ENCODE results near the gene TMA7. TPM values are rescaled to one million over a fixed set of nuclear protein-coding genes. Genes with fewer than 3 reads are reported as not detected.

The TMA7 gene
- polyA plus RNA-seq, 1 donor from 2014 or later, result 701 TPM

DNA sequence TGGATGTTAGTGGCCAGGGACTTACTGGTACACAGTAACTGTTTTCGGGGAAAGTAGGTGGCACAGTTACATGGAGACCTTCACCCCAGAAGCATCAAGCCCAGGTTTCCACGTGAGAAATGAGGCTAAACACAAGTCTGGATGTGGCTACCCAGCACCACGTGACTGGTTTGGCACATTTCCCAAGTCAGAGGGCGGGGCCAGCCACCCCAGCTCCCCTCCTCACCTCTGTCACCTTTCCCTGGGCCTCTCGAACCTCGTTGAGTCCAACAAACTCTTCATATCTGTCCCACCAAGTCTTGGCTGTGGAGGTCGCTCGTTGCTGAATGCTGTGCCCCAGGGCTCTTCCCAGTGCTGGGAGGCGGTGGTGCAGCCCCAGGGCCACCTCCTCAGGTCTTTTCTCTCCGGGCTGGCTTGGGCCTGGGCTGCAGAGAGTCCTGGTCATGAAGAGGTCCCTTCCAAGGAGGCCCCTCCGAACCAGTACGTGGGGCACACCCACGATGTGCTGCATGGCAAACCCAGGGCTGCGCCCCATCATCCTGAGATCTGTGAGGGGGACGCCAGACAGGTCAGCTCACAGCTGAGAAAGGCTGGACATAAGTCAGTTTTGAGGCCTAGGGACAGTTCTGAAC lies 5.3 kb upstream of the TMA7 start:
- Mint-ChIP-seq H3K4me3 (no peak overlapping the region), H3K27me3 (peaks cover 8% of the 10 kb centered on the region), H3K9me3 (no peaks in the 10 kb centered on the region), H3K4me1 (peaks cover 4 to 13% (median 10%) of the 10 kb centered on the region in 3 donors), H3K36me3 (peaks cover 2% of the 10 kb centered on the region), H3K27ac (no peak overlapping the region)

GRCh38 chr3:48435223-48435595 lies 4.8 kb upstream of the TMA7 start:
- Mint-ChIP-seq H3K27ac (no peak overlapping the region), H3K4me1 (peaks cover 7 to 17% (median 15%) of the 10 kb centered on the region in 3 donors), H3K36me3 (peaks cover 4% of the 10 kb centered on the region), H3K9me3 (no peaks in the 10 kb centered on the region), H3K4me3 (no peak overlapping the region), H3K27me3 (peaks cover 6% of the 10 kb centered on the region)

- H3K36me3 Mint-ChIP-seq, result peaks cover 4% of the 10 kb centered on the region
- H3K27me3 Mint-ChIP-seq, result peaks cover under 1% of the 10 kb centered on the region
- peaks cover 9 to 22% (median 16%) of the 10 kb centered on the region in 3 donors for H3K4me1 Mint-ChIP-seq
- H3K9me3 Mint-ChIP-seq, result no peaks in the 10 kb centered on the region
- no peak overlapping the region for H3K27ac Mint-ChIP-seq
- H3K4me3 Mint-ChIP-seq, result no peak overlapping the region
Measured at GRCh38 chr3:48435774-48436476, 4.1 kb upstream of the TMA7 start.

- H3K4me3 Mint-ChIP-seq, result no peak overlapping the region
Measured at GRCh38 chr3:48436477-48436787, 3.6 kb upstream of the TMA7 start.

DNA sequence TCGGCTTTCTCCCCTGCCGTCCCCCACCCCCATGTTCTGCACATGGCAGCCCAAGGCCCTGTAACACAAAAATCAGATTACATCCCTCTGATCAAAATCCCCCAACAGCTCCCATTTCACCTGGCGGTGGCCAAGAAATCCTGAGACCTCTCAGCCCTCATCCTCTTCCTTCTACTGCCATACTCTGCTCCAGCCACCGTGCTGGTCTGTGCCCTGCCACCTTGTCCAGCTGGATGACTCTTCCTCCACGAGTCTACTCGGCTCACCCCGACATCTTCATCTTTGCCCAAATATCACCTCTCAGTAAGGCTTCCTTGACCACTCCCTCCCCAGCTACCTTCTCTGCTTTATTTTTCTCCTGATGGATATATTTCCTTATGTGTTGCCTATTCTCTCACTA lies 3.2 kb upstream of the TMA7 start:
- peaks cover 3% of the 10 kb centered on the region for H3K36me3 Mint-ChIP-seq
- no peak overlapping the region for H3K27ac Mint-ChIP-seq
- no peaks in the 10 kb centered on the region for H3K9me3 Mint-ChIP-seq
- no peaks in the 10 kb centered on the region for H3K27me3 Mint-ChIP-seq
- no peak overlapping the region for H3K4me3 Mint-ChIP-seq
- peaks cover 15 to 27% (median 20%) of the 10 kb centered on the region in 3 donors for H3K4me1 Mint-ChIP-seq

More at GRCh38 chr3:48436477-48436787, 3.6 kb upstream of the TMA7 start:
- Mint-ChIP-seq H3K27me3 (no peaks in the 10 kb centered on the region), H3K9me3 (no peaks in the 10 kb centered on the region), H3K27ac (no peak overlapping the region), H3K36me3 (peaks cover 4% of the 10 kb centered on the region), H3K4me1 (peaks cover 12 to 24% (median 18%) of the 10 kb centered on the region in 3 donors)

GRCh38 chr3:48437812-48438211 lies 2.2 kb upstream of the TMA7 start:
- H3K4me1 Mint-ChIP-seq, result peaks cover 20 to 30% (median 20%) of the 10 kb centered on the region in 3 donors
- no peaks in the 10 kb centered on the region for H3K9me3 Mint-ChIP-seq
- H3K4me3 Mint-ChIP-seq, result no peak overlapping the region
- H3K27ac Mint-ChIP-seq, result peak overlapping the region in 1 of 3 donors; percentile 40
- H3K27me3 Mint-ChIP-seq, result no peaks in the 10 kb centered on the region
- peaks cover 2% of the 10 kb centered on the region for H3K36me3 Mint-ChIP-seq

GRCh38 chr3:48440590-48440958 lies 517 bp downstream of the TMA7 start:
- H3K4me1 Mint-ChIP-seq, result peaks cover 22 to 34% (median 23%) of the 10 kb centered on the region in 3 donors

GRCh38 chr3:48441940-48442339 lies 1.9 kb downstream of the TMA7 start:
- Mint-ChIP-seq H3K36me3 (peaks cover 2% of the 10 kb centered on the region), H3K27ac (peak overlapping the region in 2 of 3 donors; percentile 88 to 99), H3K4me3 (peak overlapping the region; percentile 76 to 100 (median 92)), H3K4me1 (peaks cover 33 to 41% (median 34%) of the 10 kb centered on the region in 3 donors), H3K27me3 (no peaks in the 10 kb centered on the region), H3K9me3 (no peaks in the 10 kb centered on the region)

More at GRCh38 chr3:48440590-48440958, 517 bp downstream of the TMA7 start:
- Mint-ChIP-seq H3K9me3 (no peaks in the 10 kb centered on the region), H3K27me3 (no peaks in the 10 kb centered on the region), H3K4me3 (peak overlapping the region; percentile 92 to 100 (median 95)), H3K36me3 (peaks cover 2% of the 10 kb centered on the region), H3K27ac (peak overlapping the region; percentile 88 to 99 (median 97))

DNA sequence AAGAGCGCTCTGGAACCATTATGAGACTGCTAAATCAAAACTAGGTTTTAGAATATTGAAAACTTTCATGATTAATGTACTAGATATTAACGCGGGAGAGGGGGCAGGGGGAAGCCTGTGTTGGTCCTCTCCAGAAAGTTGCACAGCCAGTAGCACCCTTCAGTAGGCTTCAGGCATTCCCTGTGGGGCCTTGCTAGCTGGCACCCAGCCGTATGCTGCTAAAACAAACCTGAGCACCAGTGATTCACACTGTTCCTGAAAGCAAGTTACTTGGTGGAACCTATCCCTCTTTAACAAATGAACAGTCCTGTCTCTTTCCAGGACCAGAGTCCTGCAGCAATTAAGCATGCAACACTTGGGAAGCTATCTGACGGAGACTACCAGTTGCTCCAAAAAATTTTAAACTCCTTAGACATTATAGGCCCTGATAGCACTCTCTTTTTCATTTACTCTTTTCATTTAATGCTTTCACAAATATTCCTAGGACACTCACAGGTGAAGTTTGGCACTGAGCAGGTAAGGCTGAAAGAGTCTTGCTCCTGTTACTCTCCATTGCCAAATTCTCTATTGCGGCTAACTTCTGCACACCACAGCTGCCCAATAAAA lies 5.3 kb downstream of the TMA7 start:
- Mint-ChIP-seq H3K4me1 (peaks cover 30 to 37% (median 32%) of the 10 kb centered on the region in 3 donors), H3K36me3 (no peaks in the 10 kb centered on the region), H3K27ac (peak overlapping the region; percentile 93 to 96 (median 95)), H3K27me3 (no peaks in the 10 kb centered on the region), H3K4me3 (peak overlapping the region; percentile 89 to 99 (median 94)), H3K9me3 (no peaks in the 10 kb centered on the region)

DNA sequence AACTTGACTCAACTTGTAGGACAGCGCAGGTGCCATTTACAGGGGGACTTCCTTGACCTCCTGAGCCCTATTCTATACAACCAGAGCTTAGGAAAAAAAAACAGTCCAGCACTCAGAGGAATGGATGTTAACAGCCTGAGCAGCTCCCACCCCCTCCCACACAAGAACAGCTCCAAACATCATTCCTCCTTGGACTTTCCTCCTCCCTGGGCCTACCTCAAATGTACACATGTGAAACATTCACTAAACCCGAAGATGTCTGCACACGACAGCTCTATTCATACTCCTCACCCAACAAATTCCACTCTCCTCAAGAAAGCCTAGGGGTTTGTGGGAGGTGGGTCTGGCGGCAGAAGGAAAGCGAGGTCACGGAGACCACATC lies 6.0 kb downstream of the TMA7 start:
- H3K36me3 Mint-ChIP-seq, result no peaks in the 10 kb centered on the region
- no peaks in the 10 kb centered on the region for H3K27me3 Mint-ChIP-seq
- no peaks in the 10 kb centered on the region for H3K9me3 Mint-ChIP-seq
- H3K27ac Mint-ChIP-seq, result peak overlapping the region; percentile 93 to 96 (median 95)
- peak overlapping the region; percentile 89 to 99 (median 94) for H3K4me3 Mint-ChIP-seq
- peaks cover 30 to 33% (median 32%) of the 10 kb centered on the region in 3 donors for H3K4me1 Mint-ChIP-seq

GRCh38 chr3:48446425-48447193 lies 6.6 kb downstream of the TMA7 start, which contains the start of gene ATRIP:
Gene ATRIP (plus strand): TSS chr3:48446737. CDS start chr3:48446846, 109 bp downstream.
- Mint-ChIP-seq H3K27ac (peak within 1 kb of the TSS; percentile 93 to 96 (median 95)), H3K9me3 (no peaks in the 10 kb centered on the region), H3K36me3 (no peaks in the 10 kb centered on the region), H3K27me3 (no peaks in the 10 kb centered on the region), H3K4me3 (peak within 1 kb of the TSS; percentile 89 to 99 (median 94)), H3K4me1 (peaks cover 26 to 30% (median 26%) of the 10 kb centered on the region in 3 donors)

DNA sequence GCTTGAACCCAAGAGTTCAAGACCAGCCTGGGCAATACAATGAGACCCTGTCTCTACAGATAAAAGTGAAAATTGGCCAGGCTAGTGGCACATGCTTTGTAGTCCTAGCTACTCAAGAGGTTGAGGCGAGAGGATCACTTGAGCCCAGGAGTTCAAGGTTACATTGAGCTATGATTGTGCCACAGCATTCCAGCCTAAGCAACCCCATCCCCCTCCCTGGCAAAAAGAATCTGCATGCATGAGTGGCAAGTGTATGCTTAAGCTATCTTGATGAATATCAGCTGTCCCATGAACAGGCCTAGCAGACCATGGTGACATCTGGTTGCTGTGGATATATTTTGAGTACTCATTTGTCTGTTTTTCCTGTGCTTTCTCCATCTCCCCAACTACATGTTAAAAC lies 11.2 kb downstream of the TMA7 start:
- no peaks in the 10 kb centered on the region for H3K27me3 Mint-ChIP-seq
- no peak overlapping the region for H3K27ac Mint-ChIP-seq
- peaks cover 12 to 15% (median 14%) of the 10 kb centered on the region in 3 donors for H3K4me1 Mint-ChIP-seq
- H3K9me3 Mint-ChIP-seq, result no peaks in the 10 kb centered on the region
- no peaks in the 10 kb centered on the region for H3K36me3 Mint-ChIP-seq
- no peak overlapping the region for H3K4me3 Mint-ChIP-seq

DNA sequence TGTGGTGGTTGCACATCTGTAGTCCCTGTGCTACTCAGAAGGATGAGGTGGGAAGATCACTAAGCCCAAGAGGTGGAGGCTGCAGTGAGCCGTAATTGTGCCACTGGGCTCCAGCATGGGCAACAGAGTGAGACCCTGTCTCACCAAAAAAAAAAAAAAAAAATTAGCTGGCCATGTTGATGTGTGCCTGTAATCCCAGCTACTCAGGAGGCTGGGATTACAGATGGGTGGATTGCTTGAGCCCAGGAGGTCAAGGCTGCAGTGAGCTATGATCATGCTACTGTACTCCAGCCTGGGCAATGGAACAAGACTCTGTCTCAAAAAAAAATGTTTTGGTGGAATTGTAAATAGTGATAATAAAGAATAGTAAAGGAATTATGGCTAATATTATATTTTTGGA lies 16.4 kb downstream of the TMA7 start:
- H3K27ac Mint-ChIP-seq, result no peak overlapping the region
- no peak overlapping the region for H3K4me3 Mint-ChIP-seq
- H3K27me3 Mint-ChIP-seq, result no peaks in the 10 kb centered on the region
- H3K9me3 Mint-ChIP-seq, result no peaks in the 10 kb centered on the region
- H3K4me1 Mint-ChIP-seq, result no peaks in the 10 kb centered on the region
- H3K36me3 Mint-ChIP-seq, result peaks cover 1% of the 10 kb centered on the region

GRCh38 chr3:48459331-48459730 lies 19.3 kb downstream of the TMA7 start:
- no peaks in the 10 kb centered on the region for H3K9me3 Mint-ChIP-seq
- peak overlapping the region in 1 of 3 donors; percentile 65 for H3K27ac Mint-ChIP-seq
- no peaks in the 10 kb centered on the region for H3K4me1 Mint-ChIP-seq
- no peaks in the 10 kb centered on the region for H3K27me3 Mint-ChIP-seq
- H3K36me3 Mint-ChIP-seq, result peaks cover 1% of the 10 kb centered on the region
- H3K4me3 Mint-ChIP-seq, result no peak overlapping the region

Measured in IgD-negative memory B cell (primary cell).